HEK293 (cell line): ENCODE measurements around the gene PGK1.

ENCODE experiments used
- CTCF ChIA-PET: fragments of 350-600 bp; formaldehyde crosslinking; extraction: SDS; loops from one replicate; lab custom pipeline; 2021; ENCODE audit warnings: antibody characterized with exemption; lab: Yijun Ruan, JAX
- POLR2A ChIA-PET: fragments of 300-600 bp; formaldehyde crosslinking; extraction: SDS; loops from one replicate; lab custom pipeline; 2020; ENCODE audit warnings: antibody characterized with exemption, inconsistent platforms; lab: Yijun Ruan, JAX
- H3K27ac ChIP-seq: fragments of 200-500 bp; sonication (Bioruptor generic); 2 replicates; pipeline ENCODE4 v1.5.1; 2014; ENCODE audit warnings: low read depth, low read length, control low read depth, inconsistent platforms; ENCODE audit errors: extremely low read depth
- H3K36me3 ChIP-seq, 2 experiments: fragments of 200-500 bp in 1 of 2; sonication (Bioruptor generic) in 1 of 2; 1 replicate in 1 of 2; 2 replicates in 1 of 2; pipeline ENCODE4 v1.5.1; 2014 to 2017; ENCODE audit warnings: inconsistent platforms in 2 of 2, low read length in 2 of 2; ENCODE audit not compliant: control insufficient read depth in 2 of 2, insufficient read depth in 1 of 2
- H3K4me1 ChIP-seq: fragments of 200-500 bp; sonication (Bioruptor generic); 2 replicates; pipeline ENCODE4 v1.5.1; 2014; ENCODE audit warnings: mild to moderate bottlenecking, low read length, inconsistent platforms; ENCODE audit not compliant: control insufficient read depth, insufficient read depth
- H3K4me3 ChIP-seq: 2 replicates; pipeline ENCODE4 v1.5.1; 2011; ENCODE audit warnings: low read depth, mild to moderate bottlenecking, control low read depth, low read length, moderate library complexity
- H3K9me3 ChIP-seq: fragments of 200-500 bp; sonication (Bioruptor generic); 2 replicates; pipeline ENCODE4 v1.5.1; 2014; ENCODE audit warnings: low read depth, low read length, inconsistent platforms; ENCODE audit not compliant: control insufficient read depth, insufficient read depth
- EGR2 ChIP-seq: fragments of 450-650 bp; formaldehyde crosslinking; IDR thresholded peaks from 2 replicates; pipeline ENCODE4 v1.5.1; 2016; ENCODE audit warnings: low read depth, missing biosample characterization, missing genetic modification characterization
- OSR2 ChIP-seq: fragments of 450-650 bp; formaldehyde crosslinking; IDR thresholded peaks from 2 replicates; pipeline ENCODE4 v1.5.1; 2016; ENCODE audit warnings: missing biosample characterization, missing genetic modification characterization
- OVOL3 ChIP-seq: fragments of 450-650 bp; formaldehyde crosslinking; IDR thresholded peaks from 2 replicates; pipeline ENCODE4 v1.5.1; 2016; ENCODE audit warnings: missing biosample characterization, missing genetic modification characterization
- SP2 ChIP-seq: fragments of 450-650 bp; formaldehyde crosslinking; IDR thresholded peaks from 2 replicates; pipeline ENCODE4 v1.5.1; 2016; ENCODE audit warnings: missing biosample characterization, missing genetic modification characterization
- ZBTB21 ChIP-seq: fragments of 450-650 bp; formaldehyde crosslinking; IDR thresholded peaks from 2 replicates; pipeline ENCODE4 v1.5.1; 2017; ENCODE audit warnings: missing biosample characterization, missing genetic modification characterization
- ZBTB48 ChIP-seq: fragments of 450-650 bp; formaldehyde crosslinking; IDR thresholded peaks from 2 replicates; pipeline ENCODE4 v1.5.1; 2016; ENCODE audit warnings: missing biosample characterization, missing genetic modification characterization
- ZEB2 ChIP-seq: fragments of 450-650 bp; formaldehyde crosslinking; IDR thresholded peaks from 2 replicates; pipeline ENCODE4 v1.5.1; 2016; ENCODE audit warnings: missing biosample characterization, missing genetic modification characterization
- ZFP69B ChIP-seq: fragments of 450-650 bp; formaldehyde crosslinking; IDR thresholded peaks from 2 replicates; pipeline ENCODE4 v1.5.1; 2016; ENCODE audit warnings: missing biosample characterization, missing genetic modification characterization
- ZNF184 ChIP-seq: fragments of 450-650 bp; IDR thresholded peaks from 2 replicates; pipeline ENCODE4 v1.5.1; 2018; ENCODE audit warnings: missing biosample characterization, mild to moderate bottlenecking, missing genetic modification characterization
- ZNF274 ChIP-seq, 2 experiments: fragments of 200-500 bp in 1 of 2; fragments of 450-650 bp in 1 of 2; sonication (Bioruptor generic) in 1 of 2; formaldehyde crosslinking in 1 of 2; IDR thresholded peaks; 2 replicates each; pipeline versions ENCODE4 v1.5.1 to v1.6.1; 2014 to 2016; ENCODE audit warnings: borderline replicate concordance in 1 of 2, inconsistent platforms in 1 of 2, low read length in 1 of 2, missing biosample characterization in 1 of 2, missing genetic modification characterization in 1 of 2
- ZNF366 ChIP-seq: fragments of 450-650 bp; formaldehyde crosslinking; conservative IDR thresholded peaks from 2 replicates; pipeline ENCODE4 v1.5.1; 2016; ENCODE audit warnings: missing biosample characterization, missing genetic modification characterization
- ZNF416 ChIP-seq: fragments of 450-650 bp; formaldehyde crosslinking; IDR thresholded peaks from 2 replicates; pipeline ENCODE4 v1.5.1; 2016; ENCODE audit warnings: missing biosample characterization, missing genetic modification characterization
- ZNF501 ChIP-seq: fragments of 450-650 bp; formaldehyde crosslinking; IDR thresholded peaks from 2 replicates; pipeline ENCODE4 v1.5.1; 2016; ENCODE audit warnings: missing biosample characterization, missing genetic modification characterization
- ZNF521 ChIP-seq: fragments of 450-650 bp; formaldehyde crosslinking; IDR thresholded peaks from 2 replicates; pipeline ENCODE4 v1.5.1; 2017; ENCODE audit warnings: missing biosample characterization, mild to moderate bottlenecking, missing genetic modification characterization
- ZNF530 ChIP-seq: fragments of 450-650 bp; formaldehyde crosslinking; IDR thresholded peaks from 2 replicates; pipeline ENCODE4 v1.5.1; 2016; ENCODE audit warnings: low read depth, missing biosample characterization, missing genetic modification characterization
- ZNF555 ChIP-seq: fragments of 450-650 bp; formaldehyde crosslinking; conservative IDR thresholded peaks from 2 replicates; pipeline ENCODE4 v1.5.1; 2017; ENCODE audit warnings: missing biosample characterization, mild to moderate bottlenecking, missing genetic modification characterization, inconsistent platforms
- ZNF580 ChIP-seq: fragments of 450-650 bp; formaldehyde crosslinking; IDR thresholded peaks from 2 replicates; pipeline ENCODE4 v1.5.1; 2016; ENCODE audit warnings: missing biosample characterization, missing genetic modification characterization
- ZNF600 ChIP-seq: fragments of 450-650 bp; formaldehyde crosslinking; IDR thresholded peaks from 2 replicates; pipeline ENCODE4 v1.5.1; 2016; ENCODE audit warnings: missing biosample characterization, missing genetic modification characterization
- ZNF791 ChIP-seq: fragments of 450-650 bp; formaldehyde crosslinking; IDR thresholded peaks from 2 replicates; pipeline ENCODE4 v1.5.1; 2016; ENCODE audit warnings: missing biosample characterization, missing genetic modification characterization
- TF ChIP-seq, protein P1 (sequence below): fragments of 450-650 bp; formaldehyde crosslinking; IDR thresholded peaks from 2 replicates; pipeline ENCODE4 v1.5.1; 2016; ENCODE audit warnings: missing biosample characterization, missing genetic modification characterization
- TF ChIP-seq, protein P2 (sequence below): fragments of 450-650 bp; IDR thresholded peaks from 2 replicates; pipeline ENCODE4 v1.5.1; 2018; ENCODE audit warnings: missing biosample characterization, missing genetic modification characterization
- TF ChIP-seq, protein P3 (sequence below): fragments of 450-650 bp; formaldehyde crosslinking; IDR thresholded peaks from 2 replicates; pipeline ENCODE4 v1.5.1; 2016; ENCODE audit warnings: missing biosample characterization, missing genetic modification characterization, borderline replicate concordance
- TF ChIP-seq, protein P4 (sequence below): fragments of 450-650 bp; formaldehyde crosslinking; IDR thresholded peaks from 2 replicates; pipeline ENCODE4 v1.5.1; 2016; ENCODE audit warnings: missing biosample characterization, missing genetic modification characterization
- TF ChIP-seq, protein P5 (sequence below): fragments of 450-650 bp; formaldehyde crosslinking; IDR thresholded peaks from 2 replicates; pipeline ENCODE4 v1.5.1; 2017; ENCODE audit warnings: missing biosample characterization, missing genetic modification characterization

The PGK1 gene

DNA sequence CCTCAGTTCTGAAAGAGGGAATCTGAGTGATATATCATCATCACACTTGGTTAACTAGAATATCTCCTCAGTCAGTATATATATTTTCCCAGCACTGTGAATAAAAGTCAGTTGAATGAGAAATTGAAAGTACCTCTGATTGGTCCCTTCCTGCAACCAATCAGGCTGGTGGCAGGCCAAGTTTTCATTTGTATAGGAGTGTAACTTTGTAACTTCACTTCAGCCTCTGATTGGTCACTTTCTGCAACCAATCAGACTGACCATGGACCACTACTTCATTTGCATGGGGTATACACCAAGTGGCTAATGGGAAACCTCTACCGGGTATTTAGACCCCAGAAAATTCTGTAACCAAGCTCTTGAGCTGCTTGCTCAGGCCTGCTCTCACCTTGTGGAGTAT is 2.0 kb upstream of the PGK1 start:
- Histone ChIP-seq H3K4me1 (peaks cover 3% of the 10 kb centered on the region; the same call in 1 of the 2 replicates), H3K4me3 (no peak overlapping the region), H3K27ac (no peak overlapping the region), H3K36me3 (peaks cover 0 to 10% of the 10 kb centered on the region in 2 experiments; a peak in 1 of 3 replicates)
- CTCF ChIA-PET: interaction anchor here (0.6 to 1.2 kb wide), 5 partner anchors 12 to 192 kb away, joined by 3 to 7 read pairs (median 4); no protein-coding TSS in a partner anchor
- no peak for TF ChIP-seq ZNF521 (tag by site-specific recombination)
- no peak for TF ChIP-seq ZFP69B
- no peak for TF ChIP-seq ZNF366
- no peak for TF ChIP-seq ZNF530
- no peak for TF ChIP-seq ZEB2
- TF ChIP-seq, protein P1, sequence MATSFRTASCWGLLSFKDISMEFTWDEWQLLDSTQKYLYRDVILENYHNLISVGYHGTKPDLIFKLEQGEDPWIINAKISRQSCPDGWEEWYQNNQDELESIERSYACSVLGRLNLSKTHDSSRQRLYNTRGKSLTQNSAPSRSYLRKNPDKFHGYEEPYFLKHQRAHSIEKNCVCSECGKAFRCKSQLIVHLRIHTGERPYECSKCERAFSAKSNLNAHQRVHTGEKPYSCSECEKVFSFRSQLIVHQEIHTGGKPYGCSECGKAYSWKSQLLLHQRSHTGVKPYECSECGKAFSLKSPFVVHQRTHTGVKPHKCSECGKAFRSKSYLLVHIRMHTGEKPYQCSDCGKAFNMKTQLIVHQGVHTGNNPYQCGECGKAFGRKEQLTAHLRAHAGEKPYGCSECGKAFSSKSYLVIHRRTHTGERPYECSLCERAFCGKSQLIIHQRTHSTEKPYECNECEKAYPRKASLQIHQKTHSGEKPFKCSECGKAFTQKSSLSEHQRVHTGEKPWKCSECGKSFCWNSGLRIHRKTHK (tag by site-specific recombination): no peak
- no peak for TF ChIP-seq ZNF600 (tag by site-specific recombination)
- TF ChIP-seq, protein P2, sequence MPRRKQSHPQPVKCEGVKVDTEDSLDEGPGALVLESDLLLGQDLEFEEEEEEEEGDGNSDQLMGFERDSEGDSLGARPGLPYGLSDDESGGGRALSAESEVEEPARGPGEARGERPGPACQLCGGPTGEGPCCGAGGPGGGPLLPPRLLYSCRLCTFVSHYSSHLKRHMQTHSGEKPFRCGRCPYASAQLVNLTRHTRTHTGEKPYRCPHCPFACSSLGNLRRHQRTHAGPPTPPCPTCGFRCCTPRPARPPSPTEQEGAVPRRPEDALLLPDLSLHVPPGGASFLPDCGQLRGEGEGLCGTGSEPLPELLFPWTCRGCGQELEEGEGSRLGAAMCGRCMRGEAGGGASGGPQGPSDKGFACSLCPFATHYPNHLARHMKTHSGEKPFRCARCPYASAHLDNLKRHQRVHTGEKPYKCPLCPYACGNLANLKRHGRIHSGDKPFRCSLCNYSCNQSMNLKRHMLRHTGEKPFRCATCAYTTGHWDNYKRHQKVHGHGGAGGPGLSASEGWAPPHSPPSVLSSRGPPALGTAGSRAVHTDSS (tag by site-specific recombination): no peak
- TF ChIP-seq SP2 (tag by site-specific recombination): no peak
- TF ChIP-seq EGR2 (tag by site-specific recombination): no peak
- TF ChIP-seq ZNF416 (tag by site-specific recombination): no peak
- TF ChIP-seq ZBTB48: no peak
- TF ChIP-seq, protein P3, sequence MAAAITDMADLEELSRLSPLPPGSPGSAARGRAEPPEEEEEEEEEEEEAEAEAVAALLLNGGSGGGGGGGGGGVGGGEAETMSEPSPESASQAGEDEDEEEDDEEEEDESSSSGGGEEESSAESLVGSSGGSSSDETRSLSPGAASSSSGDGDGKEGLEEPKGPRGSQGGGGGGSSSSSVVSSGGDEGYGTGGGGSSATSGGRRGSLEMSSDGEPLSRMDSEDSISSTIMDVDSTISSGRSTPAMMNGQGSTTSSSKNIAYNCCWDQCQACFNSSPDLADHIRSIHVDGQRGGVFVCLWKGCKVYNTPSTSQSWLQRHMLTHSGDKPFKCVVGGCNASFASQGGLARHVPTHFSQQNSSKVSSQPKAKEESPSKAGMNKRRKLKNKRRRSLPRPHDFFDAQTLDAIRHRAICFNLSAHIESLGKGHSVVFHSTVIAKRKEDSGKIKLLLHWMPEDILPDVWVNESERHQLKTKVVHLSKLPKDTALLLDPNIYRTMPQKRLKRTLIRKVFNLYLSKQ (tag by site-specific recombination): no peak
- TF ChIP-seq, all 188 proteins: peak for 0
- H3K9me3 ChIP-seq: no peaks in the 10 kb centered on the region; the same call in 1 of the 2 replicates
- POLR2A ChIA-PET: no interaction called here

DNA sequence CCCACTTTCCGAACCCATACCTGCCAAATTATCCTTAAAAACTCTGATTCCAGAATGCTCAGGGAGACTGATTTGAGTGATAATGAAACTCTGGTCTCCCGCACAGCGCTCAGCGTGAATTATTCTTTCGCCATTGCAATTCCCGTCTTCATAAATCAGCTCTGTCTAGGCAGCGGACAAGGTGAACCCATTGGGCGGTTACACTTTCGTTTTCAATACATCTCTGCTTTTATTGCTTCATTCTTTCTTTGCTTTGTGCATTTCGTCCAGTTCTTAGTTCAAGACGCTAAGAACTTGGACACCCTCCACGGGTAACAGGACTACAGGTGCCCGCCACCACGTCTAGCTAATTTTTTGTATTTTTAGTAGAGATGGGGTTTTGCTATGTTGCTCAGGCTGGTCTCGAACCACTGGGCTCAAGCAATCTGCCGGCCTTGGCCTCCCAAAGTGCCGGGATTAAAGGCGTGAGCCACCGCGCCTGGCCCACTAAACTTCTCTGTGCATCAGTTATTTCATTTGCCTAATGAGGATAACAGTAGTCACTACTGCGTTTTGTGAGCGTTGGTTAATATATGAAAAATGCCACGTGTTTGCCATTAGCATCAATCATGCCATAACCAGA is 936 bp upstream of the PGK1 start:
- TF ChIP-seq, protein P4, sequence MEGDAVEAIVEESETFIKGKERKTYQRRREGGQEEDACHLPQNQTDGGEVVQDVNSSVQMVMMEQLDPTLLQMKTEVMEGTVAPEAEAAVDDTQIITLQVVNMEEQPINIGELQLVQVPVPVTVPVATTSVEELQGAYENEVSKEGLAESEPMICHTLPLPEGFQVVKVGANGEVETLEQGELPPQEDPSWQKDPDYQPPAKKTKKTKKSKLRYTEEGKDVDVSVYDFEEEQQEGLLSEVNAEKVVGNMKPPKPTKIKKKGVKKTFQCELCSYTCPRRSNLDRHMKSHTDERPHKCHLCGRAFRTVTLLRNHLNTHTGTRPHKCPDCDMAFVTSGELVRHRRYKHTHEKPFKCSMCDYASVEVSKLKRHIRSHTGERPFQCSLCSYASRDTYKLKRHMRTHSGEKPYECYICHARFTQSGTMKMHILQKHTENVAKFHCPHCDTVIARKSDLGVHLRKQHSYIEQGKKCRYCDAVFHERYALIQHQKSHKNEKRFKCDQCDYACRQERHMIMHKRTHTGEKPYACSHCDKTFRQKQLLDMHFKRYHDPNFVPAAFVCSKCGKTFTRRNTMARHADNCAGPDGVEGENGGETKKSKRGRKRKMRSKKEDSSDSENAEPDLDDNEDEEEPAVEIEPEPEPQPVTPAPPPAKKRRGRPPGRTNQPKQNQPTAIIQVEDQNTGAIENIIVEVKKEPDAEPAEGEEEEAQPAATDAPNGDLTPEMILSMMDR (tag by site-specific recombination): no peak
- TF ChIP-seq, protein P5, sequence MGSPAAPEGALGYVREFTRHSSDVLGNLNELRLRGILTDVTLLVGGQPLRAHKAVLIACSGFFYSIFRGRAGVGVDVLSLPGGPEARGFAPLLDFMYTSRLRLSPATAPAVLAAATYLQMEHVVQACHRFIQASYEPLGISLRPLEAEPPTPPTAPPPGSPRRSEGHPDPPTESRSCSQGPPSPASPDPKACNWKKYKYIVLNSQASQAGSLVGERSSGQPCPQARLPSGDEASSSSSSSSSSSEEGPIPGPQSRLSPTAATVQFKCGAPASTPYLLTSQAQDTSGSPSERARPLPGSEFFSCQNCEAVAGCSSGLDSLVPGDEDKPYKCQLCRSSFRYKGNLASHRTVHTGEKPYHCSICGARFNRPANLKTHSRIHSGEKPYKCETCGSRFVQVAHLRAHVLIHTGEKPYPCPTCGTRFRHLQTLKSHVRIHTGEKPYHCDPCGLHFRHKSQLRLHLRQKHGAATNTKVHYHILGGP: no peak
- no peak for TF ChIP-seq ZNF184 (tag by site-specific recombination)
- TF ChIP-seq ZNF555 (tag by site-specific recombination): no peak
- no peak for TF ChIP-seq OVOL3 (tag by site-specific recombination)
- TF ChIP-seq ZNF791 (tag by site-specific recombination): no peak
- TF ChIP-seq ZNF501 (tag by site-specific recombination): no peak
- TF ChIP-seq ZNF274 (IDR thresholded peaks at IDR 0.05; ENCODE audit: low read length): no peak
- no peak for TF ChIP-seq ZNF274 (tag by site-specific recombination; IDR thresholded peaks at IDR 0.05; ENCODE audit: borderline replicate concordance)
- no peak for TF ChIP-seq EGR2 (tag by site-specific recombination)
- no peak for TF ChIP-seq ZBTB21 (tag by site-specific recombination)
- TF ChIP-seq ZNF580 (tag by site-specific recombination): no peak
- TF ChIP-seq OSR2 (tag by site-specific recombination): no peak
- TF ChIP-seq, all 188 proteins: peak for 0
- H3K27ac ChIP-seq: peak overlapping the region; percentile 76; the same call in 1 of the 2 replicates
- CTCF ChIA-PET: no interaction called here
- no peaks in the 10 kb centered on the region; the same call in 1 of the 2 replicates for H3K9me3 ChIP-seq
- POLR2A ChIA-PET: interaction anchor here (0.6 kb wide), 1 partner anchor 289 kb away, joined by 3 read pairs; no protein-coding TSS in a partner anchor
- H3K4me3 ChIP-seq: no peak overlapping the region; the same call in 1 of the 2 replicates
- H3K4me1 ChIP-seq: peaks cover 9% of the 10 kb centered on the region
- peaks cover 0 to 16% of the 10 kb centered on the region in 2 experiments; a peak in 1 of 3 replicates for H3K36me3 ChIP-seq
